GM19328 (cell line): ENCODE results near the gene LARGE1.

ENCODE experiments used
- ATAC-seq: cut with Tn5 transposase; IDR thresholded peaks from one replicate; pipeline ENCODE4 v1.9.1; 2021; ENCODE audit warnings: mild to moderate bottlenecking, moderate library complexity; ENCODE audit not compliant: unreplicated experiment

Gene LARGE1

GRCh38 chr22:33539202-33539901, 380.9 kb downstream of the LARGE1 start:
- ATAC-seq: no peak

- no peak for ATAC-seq
These were observed 381.9 kb downstream of the LARGE1 start for GRCh38 chr22:33538277-33538885.

- no peak for ATAC-seq
These were observed 383.2 kb downstream of the LARGE1 start for GRCh38 chr22:33537059-33537458.

- no peak for ATAC-seq
These were observed 384.1 kb downstream of the LARGE1 start for GRCh38 chr22:33535937-33536875.

- ATAC-seq: no peak
These were observed 390.7 kb downstream of the LARGE1 start for GRCh38 chr22:33529424-33530113.

- ATAC-seq: no peak
These were observed 392.1 kb downstream of the LARGE1 start for GRCh38 chr22:33528183-33528582.

GRCh38 chr22:33526434-33527107, 393.7 kb downstream of the LARGE1 start:
- no peak for ATAC-seq

GRCh38 chr22:33524511-33525260, 395.6 kb downstream of the LARGE1 start:
- no peak for ATAC-seq

GRCh38 chr22:33521879-33522665, 398.2 kb downstream of the LARGE1 start:
- no peak for ATAC-seq

GRCh38 chr22:33520904-33521780, 399.1 kb downstream of the LARGE1 start:
- ATAC-seq: no peak

- ATAC-seq: no peak
These were observed 400.0 kb downstream of the LARGE1 start for GRCh38 chr22:33519974-33520903.

GRCh38 chr22:33519071-33519973, 401.0 kb downstream of the LARGE1 start:
- no peak for ATAC-seq

GRCh38 chr22:33518405-33518804, 401.9 kb downstream of the LARGE1 start:
- no peak for ATAC-seq

- ATAC-seq: no peak
These were observed 404.5 kb downstream of the LARGE1 start for GRCh38 chr22:33515795-33516194.

- ATAC-seq: no peak
These were observed 406.6 kb downstream of the LARGE1 start for GRCh38 chr22:33513388-33514338.
